Gastrocnemius medialis (tissue), 4 donors: ENCODE data around the gene ARHGAP25.

Experiments
- POLR2A ChIP-seq, 2 donors: fragments of 450-650 bp; IDR thresholded peaks; one replicate each; pipeline ENCODE4 v1.6.1; 2017; ENCODE audit warnings: antibody characterized with exemption in 2 of 2, mild to moderate bottlenecking in 2 of 2, moderate library complexity in 2 of 2
- TF ChIP-seq, protein P1 (sequence below), 5 experiments: fragments of 450-650 bp in 3 of 5; fragments of 200-600 bp in 2 of 5; sonication (generic) in 2 of 5; IDR thresholded peaks in 4 of 5; conservative IDR thresholded peaks in 1 of 5; 1 replicate in 4 of 5; 2 replicates in 1 of 5; pipeline ENCODE4 v1.5.1; 2016 to 2019; ENCODE audit warnings: antibody characterized with exemption in 5 of 5, mild to moderate bottlenecking in 3 of 5, moderate library complexity in 3 of 5

DNA sequence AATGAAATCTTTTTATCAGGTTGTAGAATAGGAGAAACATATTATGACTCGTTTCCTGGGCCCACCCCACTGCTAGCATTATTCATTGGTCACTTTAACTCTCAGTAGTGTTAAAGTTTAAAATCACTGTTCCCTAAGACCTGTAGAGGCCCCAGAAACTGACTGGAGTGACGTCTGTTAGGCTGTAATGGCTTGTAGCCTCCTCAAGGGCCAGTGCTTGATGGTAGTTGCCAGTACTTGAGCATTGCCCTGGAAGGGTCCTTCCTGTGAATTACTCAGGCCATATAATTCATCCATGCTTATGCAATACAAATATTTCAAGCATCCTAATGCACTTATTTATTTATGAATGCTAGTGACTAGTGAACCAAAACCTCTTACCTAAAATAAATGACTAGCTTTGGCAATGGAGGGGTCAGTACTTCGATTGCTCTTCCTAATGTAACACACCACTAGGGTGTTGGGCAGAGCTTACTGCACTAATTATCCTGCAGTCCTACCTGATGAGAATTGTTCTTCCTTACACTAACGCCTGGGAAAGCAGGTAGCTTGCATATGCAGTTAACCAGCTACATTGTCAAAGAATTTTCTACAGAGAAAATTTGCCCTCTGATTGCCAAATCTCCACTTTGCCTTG lies 31.2 kb downstream of the ARHGAP25 start:
- no peak for TF ChIP-seq POLR2A (IDR thresholded peaks at IDR 0.05)
- TF ChIP-seq, protein P1, sequence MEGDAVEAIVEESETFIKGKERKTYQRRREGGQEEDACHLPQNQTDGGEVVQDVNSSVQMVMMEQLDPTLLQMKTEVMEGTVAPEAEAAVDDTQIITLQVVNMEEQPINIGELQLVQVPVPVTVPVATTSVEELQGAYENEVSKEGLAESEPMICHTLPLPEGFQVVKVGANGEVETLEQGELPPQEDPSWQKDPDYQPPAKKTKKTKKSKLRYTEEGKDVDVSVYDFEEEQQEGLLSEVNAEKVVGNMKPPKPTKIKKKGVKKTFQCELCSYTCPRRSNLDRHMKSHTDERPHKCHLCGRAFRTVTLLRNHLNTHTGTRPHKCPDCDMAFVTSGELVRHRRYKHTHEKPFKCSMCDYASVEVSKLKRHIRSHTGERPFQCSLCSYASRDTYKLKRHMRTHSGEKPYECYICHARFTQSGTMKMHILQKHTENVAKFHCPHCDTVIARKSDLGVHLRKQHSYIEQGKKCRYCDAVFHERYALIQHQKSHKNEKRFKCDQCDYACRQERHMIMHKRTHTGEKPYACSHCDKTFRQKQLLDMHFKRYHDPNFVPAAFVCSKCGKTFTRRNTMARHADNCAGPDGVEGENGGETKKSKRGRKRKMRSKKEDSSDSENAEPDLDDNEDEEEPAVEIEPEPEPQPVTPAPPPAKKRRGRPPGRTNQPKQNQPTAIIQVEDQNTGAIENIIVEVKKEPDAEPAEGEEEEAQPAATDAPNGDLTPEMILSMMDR (IDR thresholded peaks at IDR 0.05 in 4 of 5, conservative IDR thresholded peaks at IDR 0.05 in 1 of 5) = no peak
